Measurements from ENCODE around the gene SLC27A4.

Gene SLC27A4

DNA sequence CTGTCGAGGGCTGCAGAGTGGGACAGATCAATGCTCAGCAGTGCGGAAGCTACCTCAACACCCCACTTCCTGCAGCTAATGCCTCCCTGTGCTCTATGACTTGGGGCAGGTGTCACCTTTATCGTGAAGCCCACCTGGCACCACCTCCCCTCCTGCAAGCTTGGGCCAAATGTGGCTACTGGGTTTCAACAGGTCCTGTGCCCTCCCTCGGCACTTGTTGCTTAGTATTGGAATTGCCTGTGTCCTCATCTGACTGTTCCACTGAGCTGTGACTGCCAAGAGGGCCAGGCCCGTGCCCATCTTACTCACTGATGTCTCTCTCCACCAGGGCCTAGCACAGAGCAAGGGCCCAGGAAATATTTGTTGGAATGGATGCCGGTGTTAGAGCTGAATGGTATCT lies 9.4 kb downstream of the SLC27A4 start:
- Histone ChIP-seq H3K9me3 (ENCODE audit: severe bottlenecking) (no peaks in the 10 kb centered on the region), H3K36me3 (ENCODE audit: low read depth) (peaks cover 47% of the 10 kb centered on the region), H3K27me3 (ENCODE audit: insufficient read depth, poor library complexity, severe bottlenecking) (no peaks in the 10 kb centered on the region), H3K4me1 (ENCODE audit: insufficient read depth, poor library complexity, severe bottlenecking) (no peaks in the 10 kb centered on the region), H3K4me3 (ENCODE audit: severe bottlenecking) (no peak overlapping the region), H3K27ac (ENCODE audit: poor library complexity, severe bottlenecking) (no peak overlapping the region)
- no peak for DNase-seq (ENCODE audit: low spot score)
- no peak for ATAC-seq (ENCODE audit: low read depth)
- TF ChIP-seq, protein P1, sequence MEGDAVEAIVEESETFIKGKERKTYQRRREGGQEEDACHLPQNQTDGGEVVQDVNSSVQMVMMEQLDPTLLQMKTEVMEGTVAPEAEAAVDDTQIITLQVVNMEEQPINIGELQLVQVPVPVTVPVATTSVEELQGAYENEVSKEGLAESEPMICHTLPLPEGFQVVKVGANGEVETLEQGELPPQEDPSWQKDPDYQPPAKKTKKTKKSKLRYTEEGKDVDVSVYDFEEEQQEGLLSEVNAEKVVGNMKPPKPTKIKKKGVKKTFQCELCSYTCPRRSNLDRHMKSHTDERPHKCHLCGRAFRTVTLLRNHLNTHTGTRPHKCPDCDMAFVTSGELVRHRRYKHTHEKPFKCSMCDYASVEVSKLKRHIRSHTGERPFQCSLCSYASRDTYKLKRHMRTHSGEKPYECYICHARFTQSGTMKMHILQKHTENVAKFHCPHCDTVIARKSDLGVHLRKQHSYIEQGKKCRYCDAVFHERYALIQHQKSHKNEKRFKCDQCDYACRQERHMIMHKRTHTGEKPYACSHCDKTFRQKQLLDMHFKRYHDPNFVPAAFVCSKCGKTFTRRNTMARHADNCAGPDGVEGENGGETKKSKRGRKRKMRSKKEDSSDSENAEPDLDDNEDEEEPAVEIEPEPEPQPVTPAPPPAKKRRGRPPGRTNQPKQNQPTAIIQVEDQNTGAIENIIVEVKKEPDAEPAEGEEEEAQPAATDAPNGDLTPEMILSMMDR (IDR thresholded peaks at IDR 0.05; ENCODE audit: poor library complexity, severe bottlenecking): no peak

DNA sequence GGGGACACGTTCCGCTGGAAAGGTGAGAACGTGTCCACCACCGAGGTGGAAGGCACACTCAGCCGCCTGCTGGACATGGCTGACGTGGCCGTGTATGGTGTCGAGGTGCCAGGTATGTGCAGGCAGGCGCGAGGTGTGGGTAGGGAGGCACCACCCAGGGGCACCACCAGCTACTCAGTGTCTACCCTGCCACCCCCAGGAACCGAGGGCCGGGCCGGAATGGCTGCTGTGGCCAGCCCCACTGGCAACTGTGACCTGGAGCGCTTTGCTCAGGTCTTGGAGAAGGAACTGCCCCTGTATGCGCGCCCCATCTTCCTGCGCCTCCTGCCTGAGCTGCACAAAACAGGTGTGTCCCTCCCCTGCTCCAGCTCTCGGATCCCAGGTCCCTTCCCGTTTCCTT lies 15.1 kb downstream of the SLC27A4 start:
- Histone ChIP-seq H3K36me3 (ENCODE audit: low read depth) (peaks cover 11% of the 10 kb centered on the region), H3K4me1 (ENCODE audit: insufficient read depth, poor library complexity, severe bottlenecking) (no peaks in the 10 kb centered on the region), H3K9me3 (ENCODE audit: severe bottlenecking) (no peaks in the 10 kb centered on the region), H3K27me3 (ENCODE audit: insufficient read depth, poor library complexity, severe bottlenecking) (no peaks in the 10 kb centered on the region), H3K4me3 (ENCODE audit: severe bottlenecking) (no peak overlapping the region), H3K27ac (ENCODE audit: poor library complexity, severe bottlenecking) (no peak overlapping the region)
- TF ChIP-seq, protein P1 (IDR thresholded peaks at IDR 0.05; ENCODE audit: poor library complexity, severe bottlenecking): no peak
- DNase-seq (ENCODE audit: low spot score): no peak
- ATAC-seq (ENCODE audit: low read depth): no peak

DNA sequence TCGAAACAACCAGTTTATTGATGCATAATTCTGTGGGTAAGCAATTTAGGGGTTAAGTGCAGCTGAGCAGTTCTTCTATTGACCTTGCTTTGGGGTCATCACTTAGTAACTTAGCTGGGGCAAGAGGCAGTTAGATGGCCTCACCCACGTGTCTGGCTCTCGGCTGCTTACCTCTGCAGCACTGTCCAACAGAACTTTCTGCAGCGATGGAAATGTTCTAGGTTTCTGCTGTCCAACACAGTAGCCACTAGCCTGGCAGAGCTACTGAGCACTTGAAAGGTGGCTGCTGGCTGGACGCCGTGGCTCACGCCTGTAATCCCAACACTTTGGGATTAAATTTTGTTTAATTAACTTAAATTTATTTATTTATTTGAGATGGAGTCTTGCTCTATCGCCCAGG lies 17.8 kb downstream of the SLC27A4 start:
- ATAC-seq (ENCODE audit: low read depth) (no peak), DNase-seq (ENCODE audit: low spot score) (no peak)
- Histone ChIP-seq H3K36me3 (ENCODE audit: low read depth) (peaks cover 4% of the 10 kb centered on the region), H3K4me3 (ENCODE audit: severe bottlenecking) (no peak overlapping the region), H3K27me3 (ENCODE audit: insufficient read depth, poor library complexity, severe bottlenecking) (no peaks in the 10 kb centered on the region), H3K4me1 (ENCODE audit: insufficient read depth, poor library complexity, severe bottlenecking) (no peaks in the 10 kb centered on the region), H3K27ac (ENCODE audit: poor library complexity, severe bottlenecking) (no peak overlapping the region), H3K9me3 (ENCODE audit: severe bottlenecking) (no peaks in the 10 kb centered on the region)
- TF ChIP-seq, protein P1 (IDR thresholded peaks at IDR 0.05; ENCODE audit: poor library complexity, severe bottlenecking): no peak

DNA sequence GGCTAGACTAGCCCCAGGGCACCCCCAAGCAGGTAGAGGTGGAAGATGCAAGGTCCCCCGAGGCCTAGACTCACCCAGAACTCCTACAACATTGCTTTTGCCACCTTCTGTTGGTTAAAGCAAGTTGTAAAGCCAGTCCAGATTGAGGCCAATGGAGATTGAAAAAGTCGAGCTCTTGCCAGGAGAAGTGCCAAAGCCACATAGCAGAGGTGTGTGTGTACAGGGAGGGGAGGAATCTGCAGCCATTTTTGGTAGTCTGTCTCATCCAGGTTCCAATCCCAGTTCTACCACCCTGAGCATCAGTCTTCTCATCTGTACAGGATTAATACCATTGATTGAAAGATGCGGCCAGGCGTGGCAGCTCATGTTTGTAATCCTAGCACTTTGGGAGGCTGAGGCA lies 18.5 kb downstream of the SLC27A4 start:
- H3K27me3 ChIP-seq (ENCODE audit: insufficient read depth, poor library complexity, severe bottlenecking): no peaks in the 10 kb centered on the region
- H3K4me3 ChIP-seq (ENCODE audit: severe bottlenecking): no peak overlapping the region
- no peaks in the 10 kb centered on the region for H3K4me1 ChIP-seq (ENCODE audit: insufficient read depth, poor library complexity, severe bottlenecking)
- no peak for DNase-seq (ENCODE audit: low spot score)
- no peak overlapping the region for H3K27ac ChIP-seq (ENCODE audit: poor library complexity, severe bottlenecking)
- H3K9me3 ChIP-seq (ENCODE audit: severe bottlenecking): no peaks in the 10 kb centered on the region
- ATAC-seq (ENCODE audit: low read depth): no peak
- peaks cover 4% of the 10 kb centered on the region for H3K36me3 ChIP-seq (ENCODE audit: low read depth)
- TF ChIP-seq, protein P1 (IDR thresholded peaks at IDR 0.05; ENCODE audit: poor library complexity, severe bottlenecking): no peak

DNA sequence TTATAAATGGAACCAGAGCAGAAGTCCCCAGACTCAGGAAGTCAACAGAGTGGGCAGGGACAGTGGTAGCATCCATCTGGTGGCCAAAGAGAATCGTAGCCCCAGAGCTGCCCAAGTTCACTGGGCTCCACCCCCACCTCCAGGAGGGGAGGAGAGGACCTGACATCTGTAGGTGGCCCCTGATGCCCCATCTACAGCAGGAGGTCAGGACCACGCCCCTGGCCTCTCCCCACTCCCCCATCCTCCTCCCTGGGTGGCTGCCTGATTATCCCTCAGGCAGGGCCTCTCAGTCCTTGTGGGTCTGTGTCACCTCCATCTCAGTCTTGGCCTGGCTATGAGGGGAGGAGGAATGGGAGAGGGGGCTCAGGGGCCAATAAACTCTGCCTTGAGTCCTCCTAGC lies 20.5 kb downstream of the SLC27A4 start:
- Histone ChIP-seq H3K27ac (ENCODE audit: poor library complexity, severe bottlenecking) (no peak overlapping the region), H3K36me3 (ENCODE audit: low read depth) (no peaks in the 10 kb centered on the region), H3K9me3 (ENCODE audit: severe bottlenecking) (no peaks in the 10 kb centered on the region), H3K4me3 (ENCODE audit: severe bottlenecking) (no peak overlapping the region), H3K4me1 (ENCODE audit: insufficient read depth, poor library complexity, severe bottlenecking) (no peaks in the 10 kb centered on the region), H3K27me3 (ENCODE audit: insufficient read depth, poor library complexity, severe bottlenecking) (no peaks in the 10 kb centered on the region)
- TF ChIP-seq, protein P1 (IDR thresholded peaks at IDR 0.05; ENCODE audit: poor library complexity, severe bottlenecking): no peak
- DNase-seq (ENCODE audit: low spot score) (no peak), ATAC-seq (ENCODE audit: low read depth) (no peak)

Data from RWPE2 (cell line).